Testis (tissue), 3 donors: ENCODE data around the gene TLE4. TPM values are rescaled to one million over a fixed set of nuclear protein-coding genes. Genes with fewer than 3 reads are reported as not detected.

ENCODE experiments used
- DNase-seq: peaks from one replicate; pipeline ENCODE4 v3.0.0-alpha.2; 2019
- H3K27ac ChIP-seq, 2 donors: fragments of 200-600 bp; sonication (generic); one replicate each; pipeline ENCODE4 v1.5.1; 2019
- H3K27me3 ChIP-seq: fragments of 200-600 bp; sonication (generic); one replicate; pipeline ENCODE4 v1.5.1; 2019
- H3K36me3 ChIP-seq: fragments of 200-600 bp; sonication (generic); one replicate; pipeline ENCODE4 v1.5.1; 2017; ENCODE audit warnings: low read depth; ENCODE audit errors: missing control alignments
- H3K4me1 ChIP-seq: fragments of 200-600 bp; sonication (generic); one replicate; pipeline ENCODE4 v1.5.1; 2019
- H3K4me3 ChIP-seq, 2 donors: fragments of 200-600 bp; sonication (generic); one replicate each; pipeline ENCODE4 v1.5.1; 2017 to 2019
- H3K9me3 ChIP-seq: fragments of 200-600 bp; sonication (generic); one replicate; pipeline ENCODE4 v1.5.1; 2017
- CTCF ChIP-seq, 3 experiments: fragments of 450-650 bp in 2 of 3; fragments of 200-600 bp in 1 of 3; sonication (generic) in 1 of 3; IDR thresholded peaks; one replicate each; pipeline ENCODE4 v1.5.1; 2016 to 2019; ENCODE audit warnings: antibody characterized with exemption in 3 of 3, mild to moderate bottlenecking in 2 of 3, moderate library complexity in 1 of 3
- POLR2A ChIP-seq: fragments of 450-650 bp; IDR thresholded peaks from one replicate; pipeline ENCODE4 v1.6.1; 2017; ENCODE audit warnings: antibody characterized with exemption, mild to moderate bottlenecking, moderate library complexity
- WGBS, 2 donors: methylation state at CpG; one replicate each; pipeline ENCODE4 v1.1.5; 2018; 5-methylcytosine and 5-hydroxymethylcytosine counted together
- intact Hi-C: fragments of 100-400 bp; cut with DNase I; formaldehyde crosslinking; loops from one replicate; pipeline ENCODE4 v1.15.1; 2023; ENCODE audit warnings: low total_unique reads
- polyA plus RNA-seq: library from polyadenylated mRNA; stranded (reverse); fragments of 350-450 nt; fragmentation: Illumina TruSeq; extraction: RNeasy Lipid Tissue Mini Kit (QIAGEN cat#74804); gene quantifications from one replicate; pipeline ENCODE4 v1.2.3, GENCODE V29; 2014; ENCODE audit warnings: low read depth, low replicate concordance; ENCODE audit not compliant: insufficient read depth
- total RNA-seq, 2 donors: library from RNA; depleted of rRNA; stranded (reverse); fragments of >200 nt; gene quantifications; one replicate each; pipeline ENCODE4 v1.2.3, GENCODE V29; 2016

The TLE4 gene
- total and polyA plus RNA-seq, 3 donors from 2014 or later = 223 to 311 (median 292) TPM

DNA sequence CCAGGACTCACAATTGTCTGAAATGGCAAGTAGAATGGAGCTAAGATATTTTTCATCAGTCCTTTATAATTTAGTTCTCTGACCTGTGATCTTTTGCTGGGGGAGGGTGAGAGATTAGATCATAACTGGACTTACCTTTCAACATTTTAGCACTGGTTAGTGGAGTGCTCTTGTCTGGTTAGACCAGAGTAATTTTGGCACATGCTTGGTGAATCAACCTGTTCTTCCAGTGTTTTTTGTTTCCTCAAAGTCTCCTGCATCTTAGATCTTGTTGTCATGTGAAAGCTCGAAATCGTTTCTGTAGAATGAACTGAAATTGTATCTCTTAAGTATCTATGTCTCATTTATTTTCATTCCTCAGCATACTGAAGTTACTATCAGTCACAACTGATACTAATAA is 122.4 kb downstream of the TLE4 start:
- no peaks in the 10 kb centered on the region for H3K4me1 ChIP-seq
- 55 to 56% methylated on average over 2 of the region's 2 CpGs for WGBS, 2 donors
- no peaks in the 10 kb centered on the region for H3K27me3 ChIP-seq
- no peak overlapping the region for H3K4me3 ChIP-seq
- no peaks in the 10 kb centered on the region for H3K9me3 ChIP-seq
- H3K27ac ChIP-seq = no peak overlapping the region
- intact Hi-C loops = no loop called here
- no peak for DNase-seq
- TF ChIP-seq CTCF (IDR thresholded peaks at IDR 0.05) (no peak), POLR2A (no peak)
- no peaks in the 10 kb centered on the region for H3K36me3 ChIP-seq

DNA sequence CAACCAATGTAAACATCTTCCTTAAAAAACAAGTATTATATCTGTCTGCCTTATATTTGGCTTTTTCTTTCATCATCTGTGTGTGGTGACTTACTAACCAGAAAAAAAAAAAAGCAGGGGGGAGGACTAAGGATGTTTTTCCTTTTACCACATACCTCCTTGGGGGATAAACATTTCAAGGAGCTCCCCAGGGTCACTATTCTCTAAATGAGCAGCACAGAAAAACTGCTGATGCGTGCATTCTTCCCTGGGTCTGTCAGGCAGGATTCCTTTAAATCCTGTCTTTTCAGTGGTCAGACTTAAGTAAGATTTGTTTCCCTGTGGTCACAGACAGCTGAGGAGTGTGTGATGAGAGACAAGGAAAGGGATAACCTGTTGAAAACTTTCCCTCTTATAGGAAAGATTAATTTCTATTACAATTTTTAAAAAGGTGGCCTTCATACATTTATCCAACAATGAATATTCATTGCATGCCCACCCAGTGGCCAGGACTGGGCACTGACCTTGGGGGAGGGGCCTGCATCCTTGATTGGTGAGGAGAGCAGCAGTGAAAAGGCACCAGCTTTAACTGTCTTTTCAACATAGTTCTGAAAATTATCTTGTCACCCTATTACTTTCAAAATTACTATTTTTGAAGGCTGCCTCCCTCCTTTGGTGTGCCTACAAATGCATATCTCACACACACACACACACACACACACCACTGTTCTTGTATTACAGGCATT is 123.1 kb downstream of the TLE4 start:
- intact Hi-C loops = no loop called here
- H3K27ac ChIP-seq = no peak overlapping the region
- DNase-seq = no peak
- H3K4me3 ChIP-seq = no peak overlapping the region
- no peaks in the 10 kb centered on the region for H3K36me3 ChIP-seq
- no peaks in the 10 kb centered on the region for H3K27me3 ChIP-seq
- no peaks in the 10 kb centered on the region for H3K4me1 ChIP-seq
- 59 to 76% methylated on average over 1 of the region's 1 CpG for WGBS, 2 donors
- no peaks in the 10 kb centered on the region for H3K9me3 ChIP-seq
- TF ChIP-seq POLR2A (no peak), CTCF (IDR thresholded peaks at IDR 0.05) (no peak)

DNA sequence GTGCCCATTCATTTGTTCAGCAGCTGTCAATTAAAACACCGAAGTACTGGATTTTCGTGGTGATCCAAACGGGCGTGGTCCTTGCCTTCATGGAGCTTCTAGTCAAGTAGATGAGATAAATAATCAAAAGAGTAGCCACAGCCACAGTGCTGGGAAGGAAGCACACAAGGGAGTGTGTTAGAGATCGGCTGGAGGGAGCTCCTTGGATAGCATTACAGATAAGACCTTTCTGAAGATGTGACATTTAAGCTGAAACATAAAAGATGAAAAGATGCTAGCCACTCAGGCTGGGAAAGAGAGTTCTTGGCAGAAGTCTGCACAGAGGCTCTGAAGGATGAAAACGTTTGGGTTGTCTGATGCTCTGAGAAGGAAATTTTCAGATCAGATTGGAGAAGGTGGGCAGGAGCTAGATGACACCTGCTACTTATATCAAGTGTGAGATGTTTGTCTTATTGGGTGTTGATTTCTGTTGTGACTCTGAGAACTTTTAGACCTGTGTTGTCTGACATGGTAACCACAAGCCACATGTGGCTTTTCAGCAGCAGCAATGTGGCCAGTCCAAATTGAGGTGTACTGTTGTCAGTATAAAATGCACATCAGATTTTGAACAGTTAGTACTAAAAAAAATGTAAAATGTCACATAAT is 123.9 kb downstream of the TLE4 start:
- intact Hi-C loops = no loop called here
- no peaks in the 10 kb centered on the region for H3K9me3 ChIP-seq
- no peak for DNase-seq

DNA sequence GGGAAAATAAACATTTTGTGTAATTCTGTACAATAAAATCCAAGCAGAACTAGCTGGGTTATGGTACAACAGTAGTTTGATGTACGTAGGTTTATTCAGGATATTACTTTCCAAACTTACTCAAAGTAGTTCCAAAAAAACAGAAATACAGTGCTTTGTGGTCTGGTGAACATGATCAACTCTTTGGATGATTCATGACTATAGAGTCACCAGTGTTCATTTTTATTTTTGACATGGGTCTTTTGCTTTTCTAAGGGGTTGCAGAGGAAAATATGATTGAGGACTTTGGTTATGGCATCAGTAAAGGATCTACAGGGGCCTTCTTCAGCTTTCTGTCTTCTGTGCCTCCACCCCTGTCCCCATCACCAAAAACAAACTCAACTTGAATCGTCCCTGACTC is 127.2 kb downstream of the TLE4 start:
- intact Hi-C loops = no loop called here
- WGBS, 2 donors = 92 to 95% methylated on average over 2 of the region's 2 CpGs
- TF ChIP-seq CTCF (IDR thresholded peaks at IDR 0.05) = no peak
- TF ChIP-seq POLR2A = no peak

More for the DNA sequence above, 123.9 kb downstream of the TLE4 start:
- H3K4me1 ChIP-seq = no peaks in the 10 kb centered on the region
- H3K4me3 ChIP-seq = no peak overlapping the region
- no peaks in the 10 kb centered on the region for H3K36me3 ChIP-seq
- 81 to 83% methylated on average over 6 of the region's 6 CpGs for WGBS, 2 donors
- TF ChIP-seq POLR2A = no peak
- no peak for TF ChIP-seq CTCF (IDR thresholded peaks at IDR 0.05)
- no peak overlapping the region for H3K27ac ChIP-seq
- no peaks in the 10 kb centered on the region for H3K27me3 ChIP-seq

More for the DNA sequence above, 127.2 kb downstream of the TLE4 start:
- Histone ChIP-seq H3K9me3 (no peaks in the 10 kb centered on the region), H3K36me3 (no peaks in the 10 kb centered on the region), H3K27me3 (no peaks in the 10 kb centered on the region), H3K4me3 (no peak overlapping the region), H3K4me1 (no peaks in the 10 kb centered on the region), H3K27ac (no peak overlapping the region)
- DNase-seq = no peak
